Spleen (tissue), 7 donors: ENCODE measurements around the gene TNPO1.

ENCODE experiments used
- CTCF ChIP-seq, 11 experiments: fragments of 200-600 bp in 7 of 11; fragments of 450-650 bp in 4 of 11; sonication (generic) in 4 of 11; IDR thresholded peaks in 8 of 11; conservative IDR thresholded peaks in 3 of 11; 1 replicate in 7 of 11; 2 replicates in 4 of 11; pipeline versions ENCODE4 v1.4.0 to v1.8.0; 2016 to 2021; ENCODE audit warnings: antibody characterized with exemption in 11 of 11, inconsistent platforms in 4 of 11, mild to moderate bottlenecking in 1 of 11
- POLR2A ChIP-seq, 3 donors: fragments of 450-650 bp; IDR thresholded peaks; one replicate each; pipeline ENCODE4 v1.5.1; 2017; ENCODE audit warnings: antibody characterized with exemption in 3 of 3, mild to moderate bottlenecking in 1 of 3
- donor health status: DM: no; HTN: no; CAD: no; lungs with moderate emphysema.
- donor health status: DM: no; HTN: no; CAD: no.
- donor health status: DM: no; HTN: no; CAD: no.

GRCh38 chr5:72837524-72838096 lies 21.1 kb downstream of the TNPO1 start:
- TF ChIP-seq CTCF (IDR thresholded peaks at IDR 0.05 in 8 of 11, conservative IDR thresholded peaks at IDR 0.05 in 3 of 11) (no peak), POLR2A (IDR thresholded peaks at IDR 0.05) (no peak)
